Peyer's patch (tissue), 4 donors: ENCODE measurements around the gene DMKN.

ENCODE experiments used
- POLR2A ChIP-seq, 2 donors: fragments of 450-650 bp; IDR thresholded peaks; one replicate each; pipeline ENCODE4 v1.5.1; 2017; ENCODE audit warnings: antibody characterized with exemption in 2 of 2, mild to moderate bottlenecking in 2 of 2, moderate library complexity in 2 of 2
- TF ChIP-seq, protein P1 (sequence below), 6 experiments: fragments of 450-650 bp in 4 of 6; fragments of 200-600 bp in 2 of 6; sonication (generic) in 1 of 6; IDR thresholded peaks; one replicate each; pipeline ENCODE4 v1.5.1; 2017 to 2019; ENCODE audit warnings: antibody characterized with exemption in 6 of 6, mild to moderate bottlenecking in 3 of 6, moderate library complexity in 1 of 6

- TF ChIP-seq, protein P1, sequence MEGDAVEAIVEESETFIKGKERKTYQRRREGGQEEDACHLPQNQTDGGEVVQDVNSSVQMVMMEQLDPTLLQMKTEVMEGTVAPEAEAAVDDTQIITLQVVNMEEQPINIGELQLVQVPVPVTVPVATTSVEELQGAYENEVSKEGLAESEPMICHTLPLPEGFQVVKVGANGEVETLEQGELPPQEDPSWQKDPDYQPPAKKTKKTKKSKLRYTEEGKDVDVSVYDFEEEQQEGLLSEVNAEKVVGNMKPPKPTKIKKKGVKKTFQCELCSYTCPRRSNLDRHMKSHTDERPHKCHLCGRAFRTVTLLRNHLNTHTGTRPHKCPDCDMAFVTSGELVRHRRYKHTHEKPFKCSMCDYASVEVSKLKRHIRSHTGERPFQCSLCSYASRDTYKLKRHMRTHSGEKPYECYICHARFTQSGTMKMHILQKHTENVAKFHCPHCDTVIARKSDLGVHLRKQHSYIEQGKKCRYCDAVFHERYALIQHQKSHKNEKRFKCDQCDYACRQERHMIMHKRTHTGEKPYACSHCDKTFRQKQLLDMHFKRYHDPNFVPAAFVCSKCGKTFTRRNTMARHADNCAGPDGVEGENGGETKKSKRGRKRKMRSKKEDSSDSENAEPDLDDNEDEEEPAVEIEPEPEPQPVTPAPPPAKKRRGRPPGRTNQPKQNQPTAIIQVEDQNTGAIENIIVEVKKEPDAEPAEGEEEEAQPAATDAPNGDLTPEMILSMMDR (IDR thresholded peaks at IDR 0.05) = no peak
- no peak for TF ChIP-seq POLR2A (IDR thresholded peaks at IDR 0.05)
Observed at GRCh38 chr19:35447606-35448469, 65.6 kb downstream of the DMKN start, which contains the start of gene FFAR2.
